Thyroid gland (tissue), 4 donors: ENCODE data around the gene ILDR2.

ENCODE experiments used
- CTCF ChIP-seq, 6 experiments: fragments of 200-600 bp in 3 of 6; fragments of 450-650 bp in 3 of 6; sonication (generic) in 3 of 6; IDR thresholded peaks; one replicate each; pipeline ENCODE4 v1.5.1; 2016 to 2019; ENCODE audit warnings: antibody characterized with exemption in 6 of 6, mild to moderate bottlenecking in 2 of 6, inconsistent platforms in 1 of 6, moderate library complexity in 1 of 6
- POLR2A ChIP-seq, 2 donors: fragments of 450-650 bp; IDR thresholded peaks; one replicate each; pipeline ENCODE4 v1.6.1; 2017; ENCODE audit warnings: antibody characterized with exemption in 2 of 2, mild to moderate bottlenecking in 2 of 2, moderate library complexity in 1 of 2

- TF ChIP-seq CTCF (IDR thresholded peaks at IDR 0.05) = no peak
- TF ChIP-seq POLR2A (IDR thresholded peaks at IDR 0.05) = no peak
Measured at GRCh38 chr1:166895766-166896165, 79.6 kb downstream of the ILDR2 start.
